SK-N-SH (cell line): ENCODE measurements around the gene EIF6. TPM values are rescaled to one million over a fixed set of nuclear protein-coding genes. Genes with fewer than 3 reads are reported as not detected.
A peak's percentile ranks its signal among the peaks of the same experiment; 100 is the strongest.

Source experiments
- CTCF ChIA-PET: fragments of 300-600, 350-600 bp; formaldehyde crosslinking; extraction: SDS; loops from one replicate; lab custom pipeline; 2021; lab: Yijun Ruan, JAX
- POLR2A ChIA-PET: fragments of 350-600 bp; sonication (Branson Sonifier 250); formaldehyde crosslinking; extraction: SDS; loops from one replicate; lab custom pipeline; 2020; ENCODE audit warnings: antibody characterized with exemption, inconsistent platforms; lab: Yijun Ruan, JAX
- DNase-seq: peaks from one replicate; pipeline ENCODE4 v3.0.0; 2012
- H2AFZ ChIP-seq: fragments of 200-600 bp; sonication (generic); 2 replicates; pipeline ENCODE4 v1.8.1; 2016; ENCODE audit warnings: antibody characterized with exemption, mild to moderate bottlenecking, low read depth
- H3F3A ChIP-seq: fragments of 200-600 bp; sonication (generic); replicated peaks from 2 replicates; pipeline ENCODE3; 2016; ENCODE audit warnings: antibody characterized with exemption, mild to moderate bottlenecking; ENCODE audit not compliant: insufficient read depth
- H3K27ac ChIP-seq, 2 experiments: fragments of 200-500 bp in 1 of 2; fragments of 200-600 bp in 1 of 2; sonication (Bioruptor generic) in 1 of 2; sonication (generic), shearing (Covaris generic) in 1 of 2; 2 replicates each; pipeline versions ENCODE4 v1.5.1 to v1.6.1; 2014 to 2016; ENCODE audit warnings: low read depth in 2 of 2, inconsistent platforms in 1 of 2, low read length in 1 of 2, mild to moderate bottlenecking in 1 of 2, mixed read lengths in 1 of 2
- H3K27me3 ChIP-seq: fragments of 200-600 bp; sonication (generic), shearing (Covaris generic); 2 replicates; pipeline ENCODE4 v1.6.1; 2016; ENCODE audit warnings: mixed run types; ENCODE audit not compliant: insufficient read depth
- H3K36me3 ChIP-seq, 2 experiments: fragments of 200-500 bp in 1 of 2; fragments of 200-600 bp in 1 of 2; sonication (Bioruptor generic) in 1 of 2; sonication (generic) in 1 of 2; replicated peaks in 1 of 2; 2 replicates each; pipeline versions ENCODE3 to v1.5.1; 2014 to 2016; ENCODE audit warnings: low read length in 1 of 2, mild to moderate bottlenecking in 1 of 2; ENCODE audit not compliant: insufficient read depth in 2 of 2, control insufficient read depth in 1 of 2
- H3K4me1 ChIP-seq, 2 experiments: fragments of 200-500 bp in 1 of 2; fragments of 200-600 bp in 1 of 2; sonication (Bioruptor generic) in 1 of 2; sonication (generic), shearing (Covaris generic) in 1 of 2; 2 replicates each; pipeline versions ENCODE4 v1.5.1 to v1.6.1; 2014 to 2016; ENCODE audit warnings: low read depth in 1 of 2, low read length in 1 of 2, mixed run types in 1 of 2; ENCODE audit not compliant: insufficient read depth in 2 of 2, control insufficient read depth in 1 of 2
- H3K4me2 ChIP-seq: fragments of 200-600 bp; sonication (generic), shearing (Covaris generic); 2 replicates; pipeline ENCODE4 v1.6.1; 2017; ENCODE audit warnings: mixed run types
- H3K4me3 ChIP-seq, 2 experiments: fragments of 200-500 bp in 1 of 2; fragments of 200-600 bp in 1 of 2; sonication (Bioruptor generic) in 1 of 2; sonication (generic), shearing (Covaris generic) in 1 of 2; 2 replicates each; pipeline versions ENCODE4 v1.5.1 to v1.8.1; 2014 to 2016; ENCODE audit warnings: low read depth in 2 of 2, inconsistent platforms in 1 of 2, low read length in 1 of 2, mild to moderate bottlenecking in 1 of 2, mixed read lengths in 1 of 2, moderate library complexity in 1 of 2
- H3K79me2 ChIP-seq: fragments of 200-600 bp; sonication (generic); 2 replicates; pipeline ENCODE4 v1.8.1; 2017; ENCODE audit warnings: mild to moderate bottlenecking; ENCODE audit not compliant: insufficient read depth
- H3K9ac ChIP-seq: fragments of 200-600 bp; sonication (generic); 2 replicates; pipeline ENCODE4 v1.6.1; 2017; ENCODE audit warnings: mixed run types
- H3K9me2 ChIP-seq: fragments of 200-600 bp; sonication (generic); 2 replicates; pipeline ENCODE4 v1.6.1; 2017; ENCODE audit warnings: mixed run types
- H3K9me3 ChIP-seq: fragments of 200-600 bp; sonication (generic); 2 replicates; pipeline ENCODE4 v1.6.1; 2017; ENCODE audit warnings: mixed run types, mild to moderate bottlenecking, moderate library complexity
- H4K20me1 ChIP-seq: fragments of 200-600 bp; sonication (generic); 2 replicates; pipeline ENCODE4 v1.6.1; 2017; ENCODE audit warnings: mild to moderate bottlenecking, mixed run types; ENCODE audit not compliant: insufficient read depth
- EP300 ChIP-seq, 2 experiments: IDR thresholded peaks; 2 replicates each; pipeline versions ENCODE4 v1.4.0 to v1.6.1; 2012; ENCODE audit warnings: borderline replicate concordance in 1 of 2, low read depth in 1 of 2, low read length in 1 of 2
- IRF3 ChIP-seq: fragments of 150-350 bp; IDR thresholded peaks from 2 replicates; pipeline ENCODE4 v1.6.1; 2016; ENCODE audit warnings: mild to moderate bottlenecking, low read depth, low read length
- MEF2A ChIP-seq: IDR thresholded peaks from 2 replicates; pipeline ENCODE4 v1.4.0; 2012; ENCODE audit warnings: low read depth, borderline replicate concordance
- RCOR1 ChIP-seq: fragments of 150-350 bp; IDR thresholded peaks from 2 replicates; pipeline ENCODE4 v1.6.1; 2017; ENCODE audit warnings: antibody characterized with exemption, low read length
- RFX5 ChIP-seq: IDR thresholded peaks from 2 replicates; pipeline ENCODE4 v1.6.1; 2012; ENCODE audit warnings: mild to moderate bottlenecking, improper control_type of control experiment, low read length
- TAF1 ChIP-seq: IDR thresholded peaks from 2 replicates; pipeline ENCODE4 v1.6.1; 2012; ENCODE audit warnings: low read depth, mild to moderate bottlenecking, low read length, moderate library complexity, borderline replicate concordance
- TEAD4 ChIP-seq: IDR thresholded peaks from 2 replicates; pipeline ENCODE4 v1.4.0; 2012; ENCODE audit warnings: mild to moderate bottlenecking, borderline replicate concordance; ENCODE audit not compliant: insufficient read depth
- ZBTB33 ChIP-seq: IDR thresholded peaks from 2 replicates; pipeline ENCODE4 v1.4.0; 2012; ENCODE audit warnings: low read depth, borderline replicate concordance
- WGBS: methylation state at CpG from one replicate; pipeline ENCODE4 v1.1.6; 2017; ENCODE audit warnings: low lambda C conversion rate; 5-methylcytosine and 5-hydroxymethylcytosine counted together
- polyA plus RNA-seq, 3 experiments: library from polyadenylated mRNA; depleted of rRNA; stranded (reverse); fragments of >200 nt; gene quantifications; 2 replicates each; pipeline ENCODE4 v1.2.3, GENCODE V29; 2012
- TF ChIP-seq, protein P1 (sequence below): IDR thresholded peaks from 2 replicates; pipeline ENCODE4 v1.4.0; 2012; ENCODE audit warnings: low read depth, borderline replicate concordance

Gene EIF6
- polyA plus RNA-seq, 1 of the 3 experiments (the other 2 are of a cell fraction) = 356 TPM

GRCh38 chr20:35318502-35319157, 34.1 kb upstream of the EIF6 start (continued):
- TF ChIP-seq IRF3 = no peak
- 0 out of 2 replicates have a peak, but pooled peaks have one; percentile 19 for TF ChIP-seq TAF1
- peak; percentile 68; the same call in 1 of the 2 replicates for TF ChIP-seq TEAD4
- TF ChIP-seq ZBTB33 = peak; percentile 28; the same call in 1 of the 2 replicates
- no peak for TF ChIP-seq RCOR1
- no peak for TF ChIP-seq RFX5
- TF ChIP-seq, protein P1, sequence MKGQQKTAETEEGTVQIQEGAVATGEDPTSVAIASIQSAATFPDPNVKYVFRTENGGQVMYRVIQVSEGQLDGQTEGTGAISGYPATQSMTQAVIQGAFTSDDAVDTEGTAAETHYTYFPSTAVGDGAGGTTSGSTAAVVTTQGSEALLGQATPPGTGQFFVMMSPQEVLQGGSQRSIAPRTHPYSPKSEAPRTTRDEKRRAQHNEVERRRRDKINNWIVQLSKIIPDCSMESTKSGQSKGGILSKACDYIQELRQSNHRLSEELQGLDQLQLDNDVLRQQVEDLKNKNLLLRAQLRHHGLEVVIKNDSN = peak; percentile 86

DNA sequence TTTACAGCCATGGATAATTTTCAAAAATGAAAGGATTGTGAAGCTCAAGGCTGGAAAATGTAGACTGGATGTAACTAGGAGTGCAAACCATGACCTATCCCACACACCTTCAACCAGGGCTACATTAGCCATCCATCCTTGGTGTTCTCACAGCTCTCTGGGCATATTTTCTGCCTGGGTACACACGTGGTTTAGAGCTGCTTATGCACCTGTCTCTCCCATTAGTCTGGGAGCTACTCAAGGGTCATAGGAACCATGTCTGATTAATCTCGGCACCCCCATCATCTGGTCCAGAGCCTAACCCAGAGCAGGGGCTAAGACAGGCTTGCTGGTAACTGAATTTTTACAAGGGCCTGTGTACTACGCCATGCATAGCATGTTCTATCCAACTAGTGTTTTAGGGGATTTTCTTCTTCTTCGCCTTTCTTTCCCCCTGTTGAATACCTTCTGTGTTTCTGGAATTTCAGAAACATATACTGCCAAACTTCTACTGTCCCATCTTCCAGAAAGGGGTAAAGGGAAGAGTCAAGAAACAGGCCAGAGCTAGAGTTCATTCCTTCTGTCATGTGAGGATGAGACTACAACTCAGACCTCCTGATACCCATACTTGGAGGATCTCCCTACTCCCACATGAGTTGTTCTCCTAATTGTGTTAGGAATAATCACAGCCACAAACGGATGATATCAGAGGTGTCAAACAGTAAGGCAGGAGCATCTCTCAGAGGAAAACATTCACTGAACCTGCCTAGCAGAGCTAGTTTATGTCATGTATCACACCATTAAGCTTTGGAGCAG, 33.0 kb upstream of the EIF6 start:
- Histone ChIP-seq H3K27ac (peak overlapping the region; percentile 50 to 92), H4K20me1 (no peaks in the 10 kb centered on the region), H3K9ac (peak overlapping the region; percentile 15; the same call in 1 of the 2 replicates), H3K27me3 (no peaks in the 10 kb centered on the region), H3K79me2 (no peaks in the 10 kb centered on the region), H3F3A (peaks cover 34% of the 10 kb centered on the region), H3K9me2 (no peaks in the 10 kb centered on the region), H3K4me3 (no peak overlapping the region), H3K36me3 (no peaks in the 10 kb centered on the region), H3K4me1 (peaks cover 10 to 38% of the 10 kb centered on the region in 2 experiments), H3K4me2 (0 out of 2 replicates have a peak overlapping the region, but pooled peaks have one; percentile 0), H3K9me3 (no peaks in the 10 kb centered on the region), H2AFZ (no peak overlapping the region)
- no peak for DNase-seq
- POLR2A ChIA-PET = no interaction called here
- CTCF ChIA-PET = interaction anchor here (0.9 to 3.2 kb wide), 6 partner anchors 12 to 122 kb away, joined by 3 to 32 read pairs (median 3); no protein-coding TSS in a partner anchor
- no peak for TF ChIP-seq MEF2A
- TF ChIP-seq IRF3 = no peak
- TF ChIP-seq EP300 (IDR thresholded peaks at IDR 0.05; ENCODE audit: borderline replicate concordance in 1 of 2, low read depth in 1 of 2, low read length in 1 of 2) = no peak
- WGBS = 84% methylated on average over 5 of the region's 5 CpGs
